Caco-2 (cell line): ENCODE measurements around the gene ANKMY1. TPM values are rescaled to one million over a fixed set of nuclear protein-coding genes. Genes with fewer than 3 reads are reported as not detected.

Source experiments
- BruUV-seq: library from RNA; stranded (reverse); fragments of 400-500 nt; replicated peaks from 2 replicates; lab custom pipeline; 2021; lab: Mats Ljungman, UMichigan
- CTCF ChIA-PET: fragments of 300-600 bp; sonication (Branson Sonifier 250); formaldehyde crosslinking; loops from one replicate; lab custom pipeline; 2022; ENCODE audit warnings: antibody characterized with exemption; lab: Charles Lee
- POLR2A ChIA-PET: fragments of 300-600 bp; sonication (Branson Sonifier 250); formaldehyde crosslinking; loops from one replicate; lab custom pipeline; 2022; ENCODE audit warnings: antibody characterized with exemption; lab: Charles Lee
- DNase-seq, 2 experiments: peaks; one replicate each; pipeline versions ENCODE4 v3.0.0 to v3.0.0-alpha.2; 2020 to 2022
- H3K27me3 ChIP-seq: replicated peaks from 2 replicates; pipeline ENCODE4 v1.6.0; 2011; ENCODE audit warnings: low read length; ENCODE audit not compliant: control insufficient read depth, insufficient read depth
- H3K36me3 ChIP-seq: 2 replicates; pipeline ENCODE4 v1.5.1; 2011; ENCODE audit warnings: low read length; ENCODE audit not compliant: control insufficient read depth, insufficient read depth
- H3K4me1 ChIP-seq: fragments of 250-450 bp; sonication (Bioruptor Pico); 2 replicates; pipeline ENCODE4 v1.5.1; 2020; ENCODE audit warnings: mild to moderate bottlenecking
- H3K4me3 ChIP-seq: 2 replicates; pipeline ENCODE4 v1.5.1; 2011; ENCODE audit warnings: low read depth, mild to moderate bottlenecking, control low read depth, low read length
- H3K9me3 ChIP-seq: fragments of 250-450 bp; sonication (Bioruptor Pico); 2 replicates; pipeline ENCODE4 v1.5.1; 2020; ENCODE audit warnings: mild to moderate bottlenecking, moderate library complexity
- H3K27ac Mint-ChIP-seq: one replicate; pipeline ENCODE4 v1.8.0; 2022; ENCODE audit warnings: mixed read lengths; ENCODE audit not compliant: unreplicated experiment
- H3K27me3 Mint-ChIP-seq: one replicate; pipeline ENCODE4 v1.8.0; 2022; ENCODE audit warnings: mixed read lengths; ENCODE audit not compliant: insufficient read depth, unreplicated experiment
- H3K36me3 Mint-ChIP-seq: one replicate; pipeline ENCODE4 v1.8.0; 2022; ENCODE audit warnings: mild to moderate bottlenecking, mixed read lengths; ENCODE audit not compliant: insufficient read depth, unreplicated experiment
- H3K4me1 Mint-ChIP-seq: one replicate; pipeline ENCODE4 v1.8.0; 2022; ENCODE audit warnings: low read depth, mixed read lengths; ENCODE audit not compliant: unreplicated experiment
- H3K4me3 Mint-ChIP-seq: one replicate; pipeline ENCODE4 v1.8.0; 2022; ENCODE audit warnings: mild to moderate bottlenecking, moderate library complexity, mixed read lengths; ENCODE audit not compliant: unreplicated experiment
- H3K9me3 Mint-ChIP-seq: one replicate; pipeline ENCODE4 v1.8.0; 2022; ENCODE audit warnings: mixed read lengths; ENCODE audit not compliant: unreplicated experiment
- CTCF ChIP-seq, 2 experiments: fragments of 200-600 bp in 1 of 2; IDR thresholded peaks; 1 replicate in 1 of 2; 2 replicates in 1 of 2; pipeline versions ENCODE4 v1.5.1 to v1.8.0; 2011 to 2022; ENCODE audit warnings: antibody characterized with exemption in 1 of 2, control low read depth in 1 of 2, inconsistent platforms in 1 of 2, low read depth in 1 of 2, low read length in 1 of 2, mild to moderate bottlenecking in 1 of 2, moderate library complexity in 1 of 2; ENCODE audit not compliant: insufficient read depth in 1 of 2, severe bottlenecking in 1 of 2, unreplicated experiment in 1 of 2
- intact Hi-C: fragments of 100-400 bp; cut with micrococcal nuclease; formaldehyde crosslinking; loops from one replicate; pipeline ENCODE4 v1.10.0; 2022; ENCODE audit not compliant: unreplicated experiment
- total RNA-seq: library from RNA; stranded (reverse); gene quantifications from 2 replicates; pipeline ENCODE4 v1.2.3, GENCODE V29; 2022

ANKMY1 gene
- total RNA-seq, 1 experiment from 2014 or later: 12.2 TPM

- Mint-ChIP-seq H3K4me3 (no peak overlapping the region), H3K9me3 (no peaks in the 10 kb centered on the region), H3K27me3 (no peaks in the 10 kb centered on the region), H3K4me1 (peaks cover 8% of the 10 kb centered on the region), H3K27ac (no peak overlapping the region), H3K36me3 (peaks cover 6% of the 10 kb centered on the region)
- TF ChIP-seq CTCF (IDR thresholded peaks at IDR 0.05; ENCODE audit: insufficient read depth in 1 of 2, low read depth in 1 of 2, low read length in 1 of 2, severe bottlenecking in 1 of 2, unreplicated experiment in 1 of 2): no peak
- ChIA-PET POLR2A (interaction anchor here (1.7 kb wide), 1 partner anchor 348 kb away, joined by 3 read pairs; no protein-coding TSS in a partner anchor), CTCF (no interaction called here)
- Histone ChIP-seq H3K4me1 (no peaks in the 10 kb centered on the region), H3K36me3 (no peaks in the 10 kb centered on the region; the same call in 1 of the 2 replicates), H3K27me3 (no peaks in the 10 kb centered on the region), H3K4me3 (no peak overlapping the region), H3K9me3 (no peaks in the 10 kb centered on the region)
- no TSS peak for BruUV-seq
- DNase-seq: peak in 1 of 2 experiments; percentile 19
- intact Hi-C loops: no loop called here
Observed at GRCh38 chr2:240603081-240603835, 45.5 kb upstream of the ANKMY1 start.

- BruUV-seq: no TSS peak
Observed at GRCh38 chr2:240602266-240603050, 44.7 kb upstream of the ANKMY1 start.

More at GRCh38 chr2:240602266-240603050, 44.7 kb upstream of the ANKMY1 start:
- peaks cover 1% of the 10 kb centered on the region for H3K4me1 Mint-ChIP-seq
- no peak overlapping the region for H3K4me3 Mint-ChIP-seq
- H3K9me3 Mint-ChIP-seq: no peaks in the 10 kb centered on the region
- H3K4me3 ChIP-seq: no peak overlapping the region
- H3K27me3 Mint-ChIP-seq: no peaks in the 10 kb centered on the region
- no peaks in the 10 kb centered on the region for H3K9me3 ChIP-seq
- no peak overlapping the region for H3K27ac Mint-ChIP-seq
- ChIA-PET POLR2A (no interaction called here), CTCF (no interaction called here)
- no peaks in the 10 kb centered on the region for H3K4me1 ChIP-seq
- H3K27me3 ChIP-seq: no peaks in the 10 kb centered on the region
- TF ChIP-seq CTCF (IDR thresholded peaks at IDR 0.05; ENCODE audit: insufficient read depth in 1 of 2, low read depth in 1 of 2, low read length in 1 of 2, severe bottlenecking in 1 of 2, unreplicated experiment in 1 of 2): no peak
- H3K36me3 Mint-ChIP-seq: no peaks in the 10 kb centered on the region
- no peaks in the 10 kb centered on the region; the same call in 1 of the 2 replicates for H3K36me3 ChIP-seq
- DNase-seq: peak in 1 of 2 experiments; percentile 6
- intact Hi-C loops: no loop called here
